GM12875 (cell line): ENCODE results near the gene ISLR.

Experiments used
- H3K4me3 ChIP-seq: one replicate; pipeline ENCODE4 v1.5.1; 2011; ENCODE audit warnings: low read depth, low read length, control low read depth
- TF ChIP-seq, protein P1 (sequence below): IDR thresholded peaks from 2 replicates; pipeline ENCODE4 v1.5.1; 2011; ENCODE audit warnings: low read depth, mild to moderate bottlenecking, control low read depth, inconsistent platforms, low read length, moderate library complexity, borderline replicate concordance; ENCODE audit not compliant: insufficient read depth

The ISLR gene, protein sequence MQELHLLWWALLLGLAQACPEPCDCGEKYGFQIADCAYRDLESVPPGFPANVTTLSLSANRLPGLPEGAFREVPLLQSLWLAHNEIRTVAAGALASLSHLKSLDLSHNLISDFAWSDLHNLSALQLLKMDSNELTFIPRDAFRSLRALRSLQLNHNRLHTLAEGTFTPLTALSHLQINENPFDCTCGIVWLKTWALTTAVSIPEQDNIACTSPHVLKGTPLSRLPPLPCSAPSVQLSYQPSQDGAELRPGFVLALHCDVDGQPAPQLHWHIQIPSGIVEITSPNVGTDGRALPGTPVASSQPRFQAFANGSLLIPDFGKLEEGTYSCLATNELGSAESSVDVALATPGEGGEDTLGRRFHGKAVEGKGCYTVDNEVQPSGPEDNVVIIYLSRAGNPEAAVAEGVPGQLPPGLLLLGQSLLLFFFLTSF

DNA sequence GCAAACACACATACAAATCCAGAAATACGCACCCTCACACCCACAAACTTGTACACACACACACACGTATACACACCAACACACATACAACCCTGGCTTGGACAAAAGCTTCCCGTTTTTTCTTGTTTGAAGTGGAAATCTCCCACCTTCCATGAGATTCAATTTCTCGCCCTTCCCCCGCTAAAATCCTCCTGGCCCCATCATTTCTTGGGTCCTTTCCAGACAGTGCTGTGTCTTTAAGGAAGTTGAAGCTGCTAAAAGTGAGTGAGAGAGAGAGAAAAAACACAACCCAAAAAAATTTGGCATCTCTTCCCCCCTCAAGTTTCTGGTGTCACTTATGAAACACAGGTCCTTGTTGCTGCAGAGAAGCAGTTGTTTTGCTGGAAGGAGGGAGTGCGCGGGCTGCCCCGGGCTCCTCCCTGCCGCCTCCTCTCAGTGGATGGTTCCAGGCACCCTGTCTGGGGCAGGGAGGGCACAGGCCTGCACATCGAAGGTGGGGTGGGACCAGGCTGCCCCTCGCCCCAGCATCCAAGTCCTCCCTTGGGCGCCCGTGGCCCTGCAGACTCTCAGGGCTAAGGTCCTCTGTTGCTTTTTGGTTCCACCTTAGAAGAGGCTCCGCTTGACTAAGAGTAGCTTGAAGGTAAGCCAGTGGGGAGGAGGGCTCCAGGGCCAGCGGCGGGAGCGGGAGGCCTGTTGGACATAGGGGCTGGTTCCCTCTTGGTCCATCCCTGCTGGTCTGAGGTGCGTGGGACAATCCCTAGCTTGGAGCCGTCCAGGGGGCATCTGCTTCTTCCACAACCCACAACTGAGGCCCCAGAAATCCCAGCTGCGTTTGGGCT, at the start of gene ISLR:
Gene ISLR (plus strand): TSS at position 331 of the 839 bp plus-strand sequence. CDS start 1,149 bp downstream, outside the sequence.
- H3K4me3 ChIP-seq = no peak within 1 kb of the TSS
- TF ChIP-seq, protein P1, sequence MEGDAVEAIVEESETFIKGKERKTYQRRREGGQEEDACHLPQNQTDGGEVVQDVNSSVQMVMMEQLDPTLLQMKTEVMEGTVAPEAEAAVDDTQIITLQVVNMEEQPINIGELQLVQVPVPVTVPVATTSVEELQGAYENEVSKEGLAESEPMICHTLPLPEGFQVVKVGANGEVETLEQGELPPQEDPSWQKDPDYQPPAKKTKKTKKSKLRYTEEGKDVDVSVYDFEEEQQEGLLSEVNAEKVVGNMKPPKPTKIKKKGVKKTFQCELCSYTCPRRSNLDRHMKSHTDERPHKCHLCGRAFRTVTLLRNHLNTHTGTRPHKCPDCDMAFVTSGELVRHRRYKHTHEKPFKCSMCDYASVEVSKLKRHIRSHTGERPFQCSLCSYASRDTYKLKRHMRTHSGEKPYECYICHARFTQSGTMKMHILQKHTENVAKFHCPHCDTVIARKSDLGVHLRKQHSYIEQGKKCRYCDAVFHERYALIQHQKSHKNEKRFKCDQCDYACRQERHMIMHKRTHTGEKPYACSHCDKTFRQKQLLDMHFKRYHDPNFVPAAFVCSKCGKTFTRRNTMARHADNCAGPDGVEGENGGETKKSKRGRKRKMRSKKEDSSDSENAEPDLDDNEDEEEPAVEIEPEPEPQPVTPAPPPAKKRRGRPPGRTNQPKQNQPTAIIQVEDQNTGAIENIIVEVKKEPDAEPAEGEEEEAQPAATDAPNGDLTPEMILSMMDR = no peak

GRCh38 chr15:74124196-74124595, 49.3 kb upstream of the ISLR start:
- no peak overlapping the region for H3K4me3 ChIP-seq
- TF ChIP-seq, protein P1 = no peak

- H3K4me3 ChIP-seq = no peak overlapping the region
- TF ChIP-seq, protein P1 = no peak
Observed at GRCh38 chr15:74124759-74125158, 48.8 kb upstream of the ISLR start.

GRCh38 chr15:74127255-74127953, 46.1 kb upstream of the ISLR start:
- H3K4me3 ChIP-seq = peak overlapping the region; percentile 36

GRCh38 chr15:74127954-74128784, 45.3 kb upstream of the ISLR start:
- H3K4me3 ChIP-seq = peak overlapping the region; percentile 36
- TF ChIP-seq, protein P1 = no peak

More at GRCh38 chr15:74127255-74127953, 46.1 kb upstream of the ISLR start:
- TF ChIP-seq, protein P1 = peak; percentile 99
